Measurements from ENCODE around the gene RAB11FIP4. TPM values are rescaled to one million over a fixed set of nuclear protein-coding genes. Genes with fewer than 3 reads are reported as not detected.

RAB11FIP4 gene
- total and polyA plus RNA-seq, 2 donors (not counting 3 experiments of a cell fraction or from before 2014, with no cell fraction given), result 0.08 to 0.38 TPM

- H3K4me2 ChIP-seq (ENCODE audit: insufficient read depth, low read length), result peak overlapping the region; percentile 26
- dilution Hi-C loops (cut with MboI; ENCODE audit: extremely low pct_ligation_motif_present, low sequenced_read_pairs), result no loop called here
- no peak overlapping the region for H3K27ac ChIP-seq (ENCODE audit: insufficient read depth, low read depth, low read length)
- H3K36me3 ChIP-seq (ENCODE audit: control insufficient read depth in 2 of 2, extremely low read depth in 1 of 2, insufficient read depth in 2 of 2, low read length in 2 of 2), result no peaks in the 10 kb centered on the region
- H3K79me2 ChIP-seq (ENCODE audit: control insufficient read depth, insufficient read depth, low read length), result no peaks in the 10 kb centered on the region
- peak overlapping the region in 1 of 3 experiments; percentile 20 for H3K4me3 ChIP-seq (replicated peaks in 1 of 3; ENCODE audit: insufficient read depth in 1 of 3, low read depth in 1 of 3, low read length in 3 of 3)
- no peaks in the 10 kb centered on the region for H3K9me3 ChIP-seq (replicated peaks; ENCODE audit: control insufficient read depth, insufficient read depth, low read length)
- CTCF ChIA-PET, result interaction anchor here (0.9 kb wide), 1 partner anchor 19 kb away, joined by 3 read pairs; no protein-coding TSS in a partner anchor
- no peaks in the 10 kb centered on the region for H3K9me1 ChIP-seq (replicated peaks; ENCODE audit: control insufficient read depth, extremely low read depth, insufficient read depth, low read length)
- no TSS peak for BruUV-seq (replicated peaks)
- DNase-seq (ENCODE audit: low read depth, low spot score), result no peak
- no peak overlapping the region for H3K9ac ChIP-seq (replicated peaks; ENCODE audit: extremely low read depth, insufficient read depth, low read length)
- peaks cover 41 to 48% of the 10 kb centered on the region in 2 experiments for H3K27me3 ChIP-seq (ENCODE audit: control insufficient read depth in 2 of 2, insufficient read depth in 2 of 2, low read length in 2 of 2)
- no peak for FAIRE-seq
- POLR2A ChIA-PET, result no interaction called here
- H3K4me1 ChIP-seq (ENCODE audit: control insufficient read depth, extremely low read depth, insufficient read depth, low read length), result no peaks in the 10 kb centered on the region
- H2AFZ ChIP-seq (ENCODE audit: low read depth, low read length), result no peak overlapping the region
- TF ChIP-seq MAX (IDR thresholded peaks at IDR 0.05; ENCODE audit: insufficient read depth, insufficient read length) (no peak), CTCF (IDR thresholded peaks at IDR 0.05; ENCODE audit: extremely low read depth in 1 of 2, insufficient read depth in 1 of 2, low read depth in 1 of 2, low read length in 2 of 2) (no peak), GATA2 (IDR thresholded peaks at IDR 0.05; ENCODE audit: insufficient read depth, insufficient read length, low read depth, low read length) (no peak), JUN (IDR thresholded peaks at IDR 0.05; ENCODE audit: borderline replicate concordance, insufficient read depth, insufficient read length, low read depth) (no peak), MYC (IDR thresholded peaks at IDR 0.05; ENCODE audit: low read depth, low read length) (no peak), POLR2AphosphoS5 (IDR thresholded peaks at IDR 0.05; ENCODE audit: insufficient read depth, low read depth, low read length) (no peak), POLR2A (IDR thresholded peaks at IDR 0.05; ENCODE audit: low read depth, low read length) (no peak), EZH2 (IDR thresholded peaks at IDR 0.05; ENCODE audit: borderline replicate concordance, low read depth, low read length, severe bottlenecking) (no peak), FOS (IDR thresholded peaks at IDR 0.05; ENCODE audit: borderline replicate concordance, insufficient read depth, low read length) (no peak)
- no peaks in the 10 kb centered on the region for H4K20me1 ChIP-seq (replicated peaks; ENCODE audit: control insufficient read depth, extremely low read depth, insufficient read depth, low read length)
- intact Hi-C loops (cut with micrococcal nuclease), result no loop called here
Measured at GRCh38 chr17:31487648-31488263, 96.3 kb downstream of the RAB11FIP4 start.
